PC-9 (cell line): Measurements from ENCODE around the gene ACTN1.

ENCODE experiments used
- EZH2 ChIP-seq: fragments of 200-600 bp; sonication (generic); IDR thresholded peaks from 2 replicates; pipeline ENCODE4 v1.8.0; 2017; ENCODE audit warnings: antibody characterized with exemption, low read depth
- TF ChIP-seq, protein P1 (sequence below): fragments of 200-600 bp; sonication (generic); conservative IDR thresholded peaks from 2 replicates; pipeline ENCODE4 v1.6.1; 2017; ENCODE audit warnings: mixed run types, antibody characterized with exemption, mild to moderate bottlenecking, moderate library complexity

DNA sequence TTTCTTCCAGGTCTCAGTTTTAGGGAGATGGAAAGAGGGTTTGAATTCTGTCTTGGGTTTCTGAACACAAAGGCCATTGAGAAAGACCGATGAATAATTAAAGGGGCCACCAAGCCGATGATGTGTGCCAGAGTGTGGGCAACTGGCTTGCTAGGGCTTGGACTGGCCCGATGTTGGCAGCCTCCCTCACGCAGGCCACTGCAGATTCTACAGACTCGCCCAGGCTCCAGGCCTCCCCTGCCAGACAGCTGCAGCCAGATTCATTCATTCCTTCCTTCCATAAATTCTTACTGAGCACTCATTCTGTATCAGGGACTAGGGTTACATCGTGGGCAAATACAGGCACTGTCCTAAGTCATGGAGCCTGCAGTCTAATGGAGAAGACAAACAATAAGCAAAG lies 34.9 kb downstream of the ACTN1 start:
- TF ChIP-seq, protein P1, sequence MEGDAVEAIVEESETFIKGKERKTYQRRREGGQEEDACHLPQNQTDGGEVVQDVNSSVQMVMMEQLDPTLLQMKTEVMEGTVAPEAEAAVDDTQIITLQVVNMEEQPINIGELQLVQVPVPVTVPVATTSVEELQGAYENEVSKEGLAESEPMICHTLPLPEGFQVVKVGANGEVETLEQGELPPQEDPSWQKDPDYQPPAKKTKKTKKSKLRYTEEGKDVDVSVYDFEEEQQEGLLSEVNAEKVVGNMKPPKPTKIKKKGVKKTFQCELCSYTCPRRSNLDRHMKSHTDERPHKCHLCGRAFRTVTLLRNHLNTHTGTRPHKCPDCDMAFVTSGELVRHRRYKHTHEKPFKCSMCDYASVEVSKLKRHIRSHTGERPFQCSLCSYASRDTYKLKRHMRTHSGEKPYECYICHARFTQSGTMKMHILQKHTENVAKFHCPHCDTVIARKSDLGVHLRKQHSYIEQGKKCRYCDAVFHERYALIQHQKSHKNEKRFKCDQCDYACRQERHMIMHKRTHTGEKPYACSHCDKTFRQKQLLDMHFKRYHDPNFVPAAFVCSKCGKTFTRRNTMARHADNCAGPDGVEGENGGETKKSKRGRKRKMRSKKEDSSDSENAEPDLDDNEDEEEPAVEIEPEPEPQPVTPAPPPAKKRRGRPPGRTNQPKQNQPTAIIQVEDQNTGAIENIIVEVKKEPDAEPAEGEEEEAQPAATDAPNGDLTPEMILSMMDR = no peak
- no peak for TF ChIP-seq EZH2
